Measurements from ENCODE around the gene PHACTR3.

PHACTR3 gene

GRCh38 chr20:59819496-59820203, 215.3 kb downstream of the PHACTR3 start:
- TF ChIP-seq MAX (IDR thresholded peaks at IDR 0.05): no peak
- TF ChIP-seq TEAD4 (IDR thresholded peaks at IDR 0.05): no peak
- no peak for TF ChIP-seq FOXM1 (IDR thresholded peaks at IDR 0.05; ENCODE audit: borderline replicate concordance, low read depth)
- TF ChIP-seq YY1 (IDR thresholded peaks at IDR 0.05; ENCODE audit: low read depth): no peak
- TF ChIP-seq EP300 (IDR thresholded peaks at IDR 0.05; ENCODE audit: borderline replicate concordance): no peak
- no peak for TF ChIP-seq EGR1 (IDR thresholded peaks at IDR 0.05)
- no peak for TF ChIP-seq NFIC (IDR thresholded peaks at IDR 0.05)
- TF ChIP-seq TCF12 (IDR thresholded peaks at IDR 0.05; ENCODE audit: low read depth): no peak
- TF ChIP-seq CEBPB (IDR thresholded peaks at IDR 0.05): no peak
- no peak for TF ChIP-seq USF1 (IDR thresholded peaks at IDR 0.05)
- TF ChIP-seq ZBTB7A (IDR thresholded peaks at IDR 0.05; ENCODE audit: low read depth): no peak
- no peak for TF ChIP-seq REST (IDR thresholded peaks at IDR 0.05; ENCODE audit: low read depth)

- TF ChIP-seq EP300 (IDR thresholded peaks at IDR 0.05; ENCODE audit: borderline replicate concordance): no peak
- no peak for TF ChIP-seq EGR1 (IDR thresholded peaks at IDR 0.05)
- no peak for TF ChIP-seq MAX (IDR thresholded peaks at IDR 0.05)
- no peak for TF ChIP-seq RAD21 (IDR thresholded peaks at IDR 0.05; ENCODE audit: low read depth)
- no peak for TF ChIP-seq FOXM1 (IDR thresholded peaks at IDR 0.05; ENCODE audit: borderline replicate concordance, low read depth)
- TF ChIP-seq TCF12 (IDR thresholded peaks at IDR 0.05; ENCODE audit: low read depth): no peak
- TF ChIP-seq USF1 (IDR thresholded peaks at IDR 0.05): no peak
- no peak for TF ChIP-seq CREB1 (IDR thresholded peaks at IDR 0.05; ENCODE audit: low read depth)
- no peak for TF ChIP-seq NFIC (IDR thresholded peaks at IDR 0.05)
- TF ChIP-seq ZBTB7A (IDR thresholded peaks at IDR 0.05; ENCODE audit: low read depth): no peak
- TF ChIP-seq TAF1 (IDR thresholded peaks at IDR 0.05; ENCODE audit: low read depth): no peak
- TF ChIP-seq TEAD4 (IDR thresholded peaks at IDR 0.05): no peak
- TF ChIP-seq REST (IDR thresholded peaks at IDR 0.05; ENCODE audit: low read depth): no peak
- no peak for TF ChIP-seq YY1 (IDR thresholded peaks at IDR 0.05; ENCODE audit: low read depth)
- no peak for TF ChIP-seq CEBPB (IDR thresholded peaks at IDR 0.05)
These were observed 216.1 kb downstream of the PHACTR3 start for GRCh38 chr20:59820204-59821041.

GRCh38 chr20:59821201-59821600, 216.9 kb downstream of the PHACTR3 start:
- TF ChIP-seq NFIC (IDR thresholded peaks at IDR 0.05): no peak
- TF ChIP-seq EP300 (IDR thresholded peaks at IDR 0.05; ENCODE audit: borderline replicate concordance): no peak
- TF ChIP-seq RAD21 (IDR thresholded peaks at IDR 0.05; ENCODE audit: low read depth): no peak

GRCh38 chr20:59821788-59822187, 217.4 kb downstream of the PHACTR3 start:
- TF ChIP-seq TAF1 (IDR thresholded peaks at IDR 0.05; ENCODE audit: low read depth): no peak
- no peak for TF ChIP-seq FOXM1 (IDR thresholded peaks at IDR 0.05; ENCODE audit: borderline replicate concordance, low read depth)
- TF ChIP-seq NFIC (IDR thresholded peaks at IDR 0.05): no peak
- TF ChIP-seq TCF12 (IDR thresholded peaks at IDR 0.05; ENCODE audit: low read depth): no peak
- TF ChIP-seq CREB1 (IDR thresholded peaks at IDR 0.05; ENCODE audit: low read depth): no peak

- TF ChIP-seq CREB1 (IDR thresholded peaks at IDR 0.05; ENCODE audit: low read depth) (no peak), RAD21 (IDR thresholded peaks at IDR 0.05; ENCODE audit: low read depth) (no peak), EP300 (IDR thresholded peaks at IDR 0.05; ENCODE audit: borderline replicate concordance) (no peak), TCF12 (IDR thresholded peaks at IDR 0.05; ENCODE audit: low read depth) (no peak), USF1 (IDR thresholded peaks at IDR 0.05) (no peak), TAF1 (IDR thresholded peaks at IDR 0.05; ENCODE audit: low read depth) (no peak), FOXM1 (IDR thresholded peaks at IDR 0.05; ENCODE audit: borderline replicate concordance, low read depth) (no peak), YY1 (IDR thresholded peaks at IDR 0.05; ENCODE audit: low read depth) (no peak), ZBTB7A (IDR thresholded peaks at IDR 0.05; ENCODE audit: low read depth) (no peak), MAX (IDR thresholded peaks at IDR 0.05) (no peak), REST (IDR thresholded peaks at IDR 0.05; ENCODE audit: low read depth) (no peak), EGR1 (IDR thresholded peaks at IDR 0.05) (no peak), TEAD4 (IDR thresholded peaks at IDR 0.05) (no peak), CEBPB (IDR thresholded peaks at IDR 0.05) (no peak), NFIC (IDR thresholded peaks at IDR 0.05) (no peak)
These were observed 218.1 kb downstream of the PHACTR3 start for GRCh38 chr20:59822291-59823029.

Data from Ishikawa (cell line).